CD1c-positive myeloid dendritic cell (primary cell): ENCODE measurements around the gene CLOCK.
A peak's percentile ranks its signal among the peaks of the same experiment; 100 is the strongest.
"Not testable (repeated sequence)": the region's sequence is repeated elsewhere in the genome, so short reads cannot be mapped to it uniquely, and the experiment has no call there.

Experiments used
- DNase-seq: peaks from one replicate; pipeline ENCODE4 v3.0.0-alpha.2; 2016; ENCODE audit errors: extremely low spot score

Gene CLOCK

GRCh38 chr4:55546756-55547465 is at the start of gene CLOCK:
Gene CLOCK (minus strand): TSS chr4:55546909. CDS start chr4:55482785, 64,124 bp downstream.
- peak; percentile 91 for DNase-seq

- no peak for DNase-seq
These were observed 45.3 kb upstream of the CLOCK start, which contains the start of gene PDCL2 for GRCh38 chr4:55592014-55592413. Gene PDCL2 (minus strand): TSS chr4:55592245. CDS start chr4:55592109, 136 bp downstream.

GRCh38 chr4:55588160-55588559 is 41.5 kb upstream of the CLOCK start:
- DNase-seq, result no peak

GRCh38 chr4:55582773-55583172 is 36.1 kb upstream of the CLOCK start:
- not testable (repeated sequence) for DNase-seq

GRCh38 chr4:55578341-55579010 is 31.8 kb upstream of the CLOCK start:
- no peak for DNase-seq

GRCh38 chr4:55575513-55575912 is 28.8 kb upstream of the CLOCK start:
- DNase-seq, result no peak

GRCh38 chr4:55574252-55574651 is 27.5 kb upstream of the CLOCK start:
- DNase-seq, result no peak

- DNase-seq, result no peak
These were observed 25.1 kb upstream of the CLOCK start for GRCh38 chr4:55571806-55572205.

GRCh38 chr4:55568905-55569504 is 22.3 kb upstream of the CLOCK start:
- no peak for DNase-seq

GRCh38 chr4:55561889-55562288 is 15.2 kb upstream of the CLOCK start:
- DNase-seq, result peak; percentile 80

- no peak for DNase-seq
These were observed 13.4 kb upstream of the CLOCK start for GRCh38 chr4:55560096-55560495.

GRCh38 chr4:55554453-55555030 is 7.8 kb upstream of the CLOCK start:
- DNase-seq, result peak; percentile 24

- DNase-seq, result no peak
These were observed 6.9 kb upstream of the CLOCK start for GRCh38 chr4:55553441-55554201.

- DNase-seq, result not testable (repeated sequence)
These were observed 5.3 kb upstream of the CLOCK start for GRCh38 chr4:55551964-55552363.

- no peak for DNase-seq
These were observed 3.2 kb upstream of the CLOCK start for GRCh38 chr4:55549888-55550287.

- DNase-seq, result no peak
These were observed 1.2 kb upstream of the CLOCK start for GRCh38 chr4:55547918-55548317.

GRCh38 chr4:55547466-55547770 is 709 bp upstream of the CLOCK start:
- no peak for DNase-seq

- DNase-seq, result no peak
These were observed 278 bp downstream of the CLOCK start for GRCh38 chr4:55546506-55546755.

GRCh38 chr4:55545641-55546505 is 836 bp downstream of the CLOCK start:
- peak; percentile 84 for DNase-seq

GRCh38 chr4:55545151-55545550 is 1.6 kb downstream of the CLOCK start:
- peak; percentile 9 for DNase-seq

- DNase-seq, result no peak
These were observed 2.9 kb downstream of the CLOCK start for GRCh38 chr4:55543858-55544257.
